IgD-negative memory B cell (primary cell): ENCODE results near the gene MTPN. TPM values are rescaled to one million over a fixed set of nuclear protein-coding genes. Genes with fewer than 3 reads are reported as not detected.

ENCODE experiments used
- H3K27ac Mint-ChIP-seq, 3 donors: one replicate each; pipeline ENCODE4 v1.8.0; 2020 to 2022; ENCODE audit warnings: mild to moderate bottlenecking in 3 of 3, mixed read lengths in 3 of 3, moderate library complexity in 1 of 3
- H3K27me3 Mint-ChIP-seq: one replicate; pipeline ENCODE4 v1.8.0; 2021; ENCODE audit warnings: mixed read lengths
- H3K36me3 Mint-ChIP-seq: one replicate; pipeline ENCODE4 v1.8.0; 2020; ENCODE audit warnings: mild to moderate bottlenecking, mixed read lengths
- H3K4me1 Mint-ChIP-seq, 3 donors: one replicate each; pipeline ENCODE4 v1.8.0; 2020 to 2022; ENCODE audit warnings: mixed read lengths in 3 of 3, mild to moderate bottlenecking in 1 of 3
- H3K4me3 Mint-ChIP-seq, 4 donors: one replicate each; pipeline ENCODE4 v1.8.0; 2020 to 2022; ENCODE audit warnings: mild to moderate bottlenecking in 4 of 4, mixed read lengths in 4 of 4, moderate library complexity in 3 of 4
- H3K9me3 Mint-ChIP-seq, 3 donors: one replicate each; pipeline ENCODE4 v1.8.0; 2020 to 2021; ENCODE audit warnings: mixed read lengths in 3 of 3, mild to moderate bottlenecking in 1 of 3
- polyA plus RNA-seq: library from polyadenylated mRNA; unstranded; fragments of 300-500 nt; fragmentation: Illumina TruSeq; gene quantifications from one replicate; pipeline ENCODE4 v1.2.3, GENCODE V29; 2021

The MTPN gene, protein sequence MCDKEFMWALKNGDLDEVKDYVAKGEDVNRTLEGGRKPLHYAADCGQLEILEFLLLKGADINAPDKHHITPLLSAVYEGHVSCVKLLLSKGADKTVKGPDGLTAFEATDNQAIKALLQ
- polyA plus RNA-seq, result 235 TPM

DNA sequence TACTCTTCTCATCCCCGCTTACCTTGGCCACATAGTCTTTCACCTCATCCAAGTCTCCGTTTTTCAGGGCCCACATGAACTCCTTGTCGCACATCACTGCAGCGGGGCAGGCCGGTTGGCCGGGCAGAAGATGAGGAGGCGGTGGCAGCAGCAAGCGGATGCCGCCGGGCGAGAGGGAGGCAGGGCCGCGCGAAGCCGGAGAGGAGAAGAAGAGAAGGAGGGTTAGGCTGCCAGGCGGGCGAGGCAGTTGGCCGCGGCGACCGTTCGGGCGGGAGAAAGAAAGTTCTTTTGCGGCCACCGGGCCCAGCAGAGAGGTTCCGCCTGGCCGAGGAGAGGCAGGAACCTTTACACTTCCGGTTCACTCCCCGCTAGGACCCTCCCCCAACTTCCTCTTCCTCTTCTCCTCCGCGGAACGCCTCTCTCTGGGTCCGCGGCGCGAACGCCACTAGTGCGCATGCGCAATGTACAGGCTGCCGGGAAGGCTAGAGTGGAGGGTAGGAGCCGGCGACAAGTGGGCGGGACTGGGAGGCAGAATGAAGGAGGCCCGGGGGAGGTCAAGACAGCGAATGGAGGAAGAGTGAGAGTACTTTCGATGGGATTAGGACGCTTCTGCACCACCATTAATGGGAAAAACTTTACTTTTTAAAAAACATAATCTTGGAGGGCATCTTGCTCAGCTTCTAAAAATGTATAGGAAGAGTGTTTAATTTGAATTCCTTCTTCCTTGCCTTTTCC, at the start of gene MTPN:
TSS of gene MTPN (minus strand) at position 353 of the 735 bp plus-strand sequence. CDS start at position 94, 259 bp downstream.
- peaks cover 0 to 2% (median 0%) of the 10 kb centered on the region in 3 donors for H3K9me3 Mint-ChIP-seq
- peak within 1 kb of the TSS; percentile 94 to 98 (median 97) for H3K4me3 Mint-ChIP-seq
- peaks cover 9% of the 10 kb centered on the region for H3K36me3 Mint-ChIP-seq
- H3K27ac Mint-ChIP-seq, result peak within 1 kb of the TSS; percentile 94 to 98 (median 98)
- H3K27me3 Mint-ChIP-seq, result peaks cover 2% of the 10 kb centered on the region
- peaks cover 48 to 65% (median 56%) of the 10 kb centered on the region in 3 donors for H3K4me1 Mint-ChIP-seq

DNA sequence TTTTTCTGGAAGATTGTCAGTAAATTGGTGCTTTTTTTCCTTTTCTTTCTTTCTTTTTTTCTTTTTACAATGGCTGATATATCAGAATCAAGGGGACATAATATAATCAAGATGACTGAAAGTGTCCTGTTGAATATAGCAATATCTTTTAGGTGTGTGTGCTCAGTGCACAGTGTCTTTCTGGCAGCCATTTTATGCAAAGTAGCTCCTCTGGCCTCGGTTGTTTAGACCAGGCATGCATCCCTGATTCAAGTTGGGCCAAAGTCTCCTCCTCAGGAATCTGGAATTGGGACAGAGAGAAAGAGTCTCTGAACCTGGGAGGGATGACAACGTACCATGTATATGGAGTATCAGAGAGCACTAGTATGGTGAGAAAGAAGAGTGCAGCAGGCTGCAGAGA, 49.0 kb upstream of the MTPN start:
- peaks cover 5 to 13% (median 6%) of the 10 kb centered on the region in 3 donors for H3K4me1 Mint-ChIP-seq
- H3K36me3 Mint-ChIP-seq, result peaks cover 5% of the 10 kb centered on the region
- H3K27me3 Mint-ChIP-seq, result no peaks in the 10 kb centered on the region
- H3K4me3 Mint-ChIP-seq, result no peak overlapping the region
- H3K9me3 Mint-ChIP-seq, result no peaks in the 10 kb centered on the region
- H3K27ac Mint-ChIP-seq, result no peak overlapping the region

DNA sequence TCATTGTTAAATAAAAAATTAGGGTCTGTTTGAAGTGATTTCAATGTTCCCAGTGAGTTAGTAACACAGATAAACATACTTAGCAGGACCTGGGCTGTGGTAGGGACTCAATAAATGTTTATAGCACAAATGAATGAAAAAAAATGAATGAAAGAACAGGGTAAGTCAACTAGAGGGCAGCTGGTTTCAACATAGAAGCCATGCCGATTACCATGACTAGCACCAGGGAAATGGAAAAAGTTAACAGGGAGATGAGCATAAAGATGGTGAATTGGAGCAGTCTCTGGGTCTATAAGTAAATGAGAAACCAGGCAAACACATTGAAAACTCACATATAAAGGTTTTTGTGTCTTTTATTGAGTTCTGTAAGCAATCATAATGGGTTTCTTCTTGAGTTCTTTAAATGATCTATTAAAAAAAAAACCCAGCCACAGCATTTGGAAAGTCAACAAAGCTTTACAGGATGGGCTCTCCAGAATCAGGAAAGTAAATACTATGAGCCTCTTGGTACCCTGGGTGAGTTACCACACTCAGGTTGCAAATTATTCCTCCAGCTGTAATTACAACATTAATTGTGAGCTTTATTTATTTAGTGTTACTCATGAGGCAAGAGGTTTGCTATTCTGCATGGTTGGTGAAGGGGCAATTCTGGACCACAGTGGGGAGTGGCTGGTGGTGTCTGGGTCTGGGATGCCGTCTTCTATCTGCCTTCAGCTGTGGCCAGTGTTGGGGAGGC, 46.1 kb upstream of the MTPN start:
- H3K27ac Mint-ChIP-seq, result no peak overlapping the region
- peaks cover 3% of the 10 kb centered on the region for H3K27me3 Mint-ChIP-seq
- peaks cover 2 to 9% (median 6%) of the 10 kb centered on the region in 3 donors for H3K4me1 Mint-ChIP-seq
- peaks cover 10% of the 10 kb centered on the region for H3K36me3 Mint-ChIP-seq
- no peak overlapping the region for H3K4me3 Mint-ChIP-seq
- no peaks in the 10 kb centered on the region for H3K9me3 Mint-ChIP-seq

DNA sequence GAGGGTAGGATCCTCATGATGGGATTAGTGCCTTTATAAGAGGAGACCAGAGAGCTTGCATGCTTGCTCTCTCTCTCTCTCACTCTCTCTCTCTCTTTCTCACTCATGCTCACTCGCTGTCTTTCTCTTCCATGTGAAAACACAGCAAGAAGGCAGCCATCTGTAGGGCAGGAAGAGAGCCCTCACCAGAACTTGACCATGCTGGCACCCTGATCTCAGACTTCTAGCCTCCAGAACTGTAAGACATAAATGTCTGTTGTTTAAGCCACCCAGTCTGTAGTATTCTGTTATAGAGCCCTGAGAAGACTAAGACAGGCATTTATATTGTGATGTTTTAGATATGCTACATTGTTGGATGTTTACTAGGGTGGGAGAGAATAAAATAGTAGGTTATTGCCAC, 43.4 kb upstream of the MTPN start:
- Mint-ChIP-seq H3K36me3 (peaks cover 10% of the 10 kb centered on the region), H3K27ac (no peak overlapping the region), H3K4me3 (no peak overlapping the region), H3K27me3 (peaks cover 3% of the 10 kb centered on the region), H3K4me1 (peaks cover 4 to 18% (median 10%) of the 10 kb centered on the region in 3 donors), H3K9me3 (no peaks in the 10 kb centered on the region)

DNA sequence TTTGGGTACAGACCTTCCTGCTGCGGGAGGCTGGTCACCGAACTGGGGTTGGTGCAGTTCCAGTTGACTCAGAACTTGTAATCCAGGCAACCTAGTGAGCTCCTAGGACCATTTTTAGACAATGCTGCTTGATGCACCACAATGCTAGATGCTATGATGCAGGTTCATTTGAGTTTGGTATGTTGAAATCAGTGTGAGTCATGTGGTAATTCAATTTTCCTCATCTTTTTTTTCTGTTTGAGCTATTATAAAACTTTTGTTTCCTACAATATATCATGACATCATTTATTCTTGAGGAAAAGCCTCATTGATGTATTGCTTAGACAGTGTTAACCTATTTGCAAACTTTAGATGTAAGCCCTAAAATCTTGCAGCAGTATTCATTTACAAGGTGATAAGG, 40.9 kb upstream of the MTPN start:
- H3K4me3 Mint-ChIP-seq, result no peak overlapping the region
- H3K9me3 Mint-ChIP-seq, result no peaks in the 10 kb centered on the region
- no peak overlapping the region for H3K27ac Mint-ChIP-seq
- H3K36me3 Mint-ChIP-seq, result peaks cover 10% of the 10 kb centered on the region
- H3K4me1 Mint-ChIP-seq, result peaks cover 5 to 15% (median 5%) of the 10 kb centered on the region in 3 donors
- H3K27me3 Mint-ChIP-seq, result peaks cover 3% of the 10 kb centered on the region

DNA sequence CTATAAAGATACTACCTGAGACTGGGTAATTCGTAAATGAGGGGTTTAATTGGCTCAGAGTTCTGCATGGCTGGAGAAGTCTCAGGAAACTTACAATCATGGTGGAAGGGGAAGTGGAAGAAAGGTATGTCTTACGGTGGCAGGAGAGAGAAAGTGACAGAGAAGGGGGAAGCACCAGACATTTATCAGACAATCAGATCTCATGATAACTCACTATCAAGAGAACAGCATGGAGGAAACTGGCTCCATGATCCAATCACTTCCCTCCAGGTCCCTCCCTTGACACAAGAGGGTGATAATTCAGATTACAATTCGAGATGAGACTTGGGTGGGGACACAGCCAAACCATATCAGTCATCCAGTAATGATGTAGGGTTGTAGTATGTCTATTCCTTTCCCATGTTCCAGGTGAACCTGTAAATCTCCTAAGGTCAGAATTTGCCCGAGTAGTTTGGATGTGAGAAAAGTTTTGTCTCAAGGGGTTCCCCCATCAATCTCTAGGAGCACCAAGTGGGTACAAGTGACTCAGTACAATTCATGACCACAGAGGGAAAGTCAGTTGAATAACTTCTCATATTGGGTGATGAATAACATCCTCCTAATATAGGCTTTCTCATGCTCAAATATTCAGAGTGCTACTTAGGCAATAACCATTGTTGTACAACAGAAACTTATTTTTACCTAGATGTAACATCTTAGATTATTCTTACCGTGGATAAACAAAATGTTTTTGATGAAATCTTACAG, 39.7 kb upstream of the MTPN start:
- Mint-ChIP-seq H3K27ac (no peak overlapping the region), H3K9me3 (no peaks in the 10 kb centered on the region), H3K27me3 (peaks cover 4% of the 10 kb centered on the region), H3K36me3 (peaks cover 7% of the 10 kb centered on the region), H3K4me1 (peaks cover 8 to 10% (median 8%) of the 10 kb centered on the region in 3 donors), H3K4me3 (peak overlapping the region in 1 of 4 donors; percentile 41)

DNA sequence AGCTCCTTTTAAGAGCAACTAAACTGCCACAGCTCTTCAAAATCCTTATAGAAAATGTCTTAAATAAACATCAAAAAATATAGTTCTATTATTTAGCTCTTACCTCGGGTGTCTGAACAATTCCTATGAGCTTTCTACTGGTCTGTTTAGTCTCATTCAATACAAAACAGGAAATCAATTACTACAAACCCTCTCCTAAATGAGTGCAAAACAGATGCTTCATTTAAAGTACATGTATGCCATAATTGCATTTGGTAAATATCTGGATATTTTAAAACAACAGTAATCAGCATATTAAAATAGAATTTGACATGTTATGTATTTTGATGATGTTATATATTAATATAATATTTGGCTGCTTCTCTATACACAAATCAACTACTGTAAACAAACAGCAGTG, 38.5 kb upstream of the MTPN start:
- Mint-ChIP-seq H3K27ac (no peak overlapping the region), H3K9me3 (no peaks in the 10 kb centered on the region)

DNA sequence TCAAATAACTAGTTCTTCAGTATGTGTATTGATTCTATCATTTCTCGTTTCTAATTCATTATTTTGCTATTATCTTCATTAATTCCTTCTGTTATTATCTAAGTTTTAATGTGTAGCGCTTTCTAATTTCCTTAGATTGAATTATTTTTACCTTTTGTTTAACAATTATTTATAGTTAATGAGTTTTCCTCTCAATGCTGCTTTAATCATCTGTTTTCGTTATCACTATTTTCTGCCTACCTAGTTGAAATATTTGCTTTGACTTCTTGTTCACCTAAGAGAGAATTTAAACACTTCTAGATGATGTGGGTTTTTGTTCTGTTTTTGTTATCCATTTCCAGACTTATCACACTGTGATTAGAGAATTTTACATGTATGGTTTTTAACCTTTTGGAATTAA, 37.5 kb upstream of the MTPN start:
- H3K27ac Mint-ChIP-seq, result no peak overlapping the region
- no peak overlapping the region for H3K4me3 Mint-ChIP-seq
- peaks cover 5% of the 10 kb centered on the region for H3K36me3 Mint-ChIP-seq
- H3K27me3 Mint-ChIP-seq, result peaks cover 2% of the 10 kb centered on the region
- peaks cover 8 to 11% (median 8%) of the 10 kb centered on the region in 3 donors for H3K4me1 Mint-ChIP-seq
- H3K9me3 Mint-ChIP-seq, result no peaks in the 10 kb centered on the region

More for the DNA sequence above, 38.5 kb upstream of the MTPN start:
- H3K36me3 Mint-ChIP-seq, result peaks cover 5% of the 10 kb centered on the region
- peaks cover 4% of the 10 kb centered on the region for H3K27me3 Mint-ChIP-seq
- peaks cover 8 to 10% (median 8%) of the 10 kb centered on the region in 3 donors for H3K4me1 Mint-ChIP-seq
- no peak overlapping the region for H3K4me3 Mint-ChIP-seq

DNA sequence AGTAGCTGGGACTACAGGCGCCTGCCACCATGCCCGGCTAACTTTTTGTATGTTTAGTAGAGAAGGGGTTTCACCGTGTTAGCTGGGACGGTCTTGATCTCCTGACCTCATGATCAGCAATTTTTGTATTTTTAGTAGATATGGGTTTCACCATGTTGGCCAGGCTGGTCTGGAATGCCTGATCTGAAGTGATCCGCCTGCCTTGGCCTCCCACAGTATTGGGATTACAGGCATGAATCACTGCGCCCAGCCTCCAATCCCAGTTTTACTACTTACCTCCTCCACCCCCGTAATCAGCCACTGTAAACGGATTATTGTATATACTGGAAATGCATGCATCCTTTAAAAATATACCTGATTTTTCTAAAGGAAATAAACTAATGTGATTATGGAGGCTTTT, 35.1 kb upstream of the MTPN start:
- H3K36me3 Mint-ChIP-seq, result peaks cover 3% of the 10 kb centered on the region

DNA sequence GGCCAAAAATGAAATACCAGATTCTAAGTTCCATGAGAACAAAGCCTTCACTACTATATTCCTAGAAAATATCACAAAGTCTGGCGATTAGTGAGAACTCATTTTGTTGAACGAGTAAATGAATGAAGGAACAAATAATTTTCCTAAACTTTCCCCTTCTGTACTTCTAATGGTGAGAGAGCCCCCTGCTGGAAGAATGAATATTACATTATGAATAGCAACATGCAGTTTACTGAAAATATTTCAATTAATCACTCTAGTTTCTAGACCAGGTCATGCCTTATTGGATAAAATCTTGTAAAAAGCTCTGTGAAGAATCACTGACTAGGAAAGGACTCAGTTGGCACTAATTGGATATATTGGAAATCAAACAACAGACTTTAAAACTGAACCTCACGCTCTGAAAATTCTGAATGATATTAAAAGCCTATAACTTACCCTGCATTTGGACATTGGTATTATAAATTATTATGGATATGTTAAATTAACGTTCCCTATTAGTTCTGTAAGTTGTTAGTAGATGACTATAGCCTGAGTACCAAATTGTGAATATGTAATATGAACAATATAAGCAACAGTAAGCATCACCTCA, 32.4 kb upstream of the MTPN start:
- Mint-ChIP-seq H3K4me3 (peak overlapping the region in 1 of 4 donors; percentile 17), H3K9me3 (peaks cover 0 to 4% (median 2%) of the 10 kb centered on the region in 3 donors), H3K36me3 (peaks cover 1% of the 10 kb centered on the region), H3K4me1 (peaks cover 6 to 9% (median 7%) of the 10 kb centered on the region in 3 donors), H3K27ac (no peak overlapping the region), H3K27me3 (peaks cover 2% of the 10 kb centered on the region)

More for the DNA sequence above, 35.1 kb upstream of the MTPN start:
- H3K4me1 Mint-ChIP-seq, result peaks cover 10 to 15% (median 11%) of the 10 kb centered on the region in 3 donors
- no peak overlapping the region for H3K27ac Mint-ChIP-seq
- H3K27me3 Mint-ChIP-seq, result peaks cover 2% of the 10 kb centered on the region
- no peak overlapping the region for H3K4me3 Mint-ChIP-seq
- H3K9me3 Mint-ChIP-seq, result no peaks in the 10 kb centered on the region

DNA sequence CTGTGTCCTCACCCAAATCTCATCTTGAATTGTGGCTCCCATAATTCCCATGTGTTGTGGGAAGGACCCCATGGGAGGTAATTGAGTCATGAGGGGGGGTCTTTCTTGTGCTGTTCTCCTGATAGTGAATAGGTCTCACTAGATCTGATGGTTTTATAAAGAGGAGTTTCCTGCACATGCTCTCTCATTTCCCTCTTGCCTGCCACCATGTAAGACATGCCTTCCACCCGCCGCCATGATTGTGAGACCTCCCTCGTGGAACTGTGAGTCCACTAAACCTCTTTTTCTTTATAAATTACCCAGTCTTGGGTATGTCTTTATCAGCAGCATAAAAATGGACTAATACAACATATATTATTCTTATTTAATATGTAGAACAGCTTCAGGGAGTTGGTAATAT, 29.0 kb upstream of the MTPN start:
- Mint-ChIP-seq H3K36me3 (no peaks in the 10 kb centered on the region), H3K4me3 (no peak overlapping the region)

DNA sequence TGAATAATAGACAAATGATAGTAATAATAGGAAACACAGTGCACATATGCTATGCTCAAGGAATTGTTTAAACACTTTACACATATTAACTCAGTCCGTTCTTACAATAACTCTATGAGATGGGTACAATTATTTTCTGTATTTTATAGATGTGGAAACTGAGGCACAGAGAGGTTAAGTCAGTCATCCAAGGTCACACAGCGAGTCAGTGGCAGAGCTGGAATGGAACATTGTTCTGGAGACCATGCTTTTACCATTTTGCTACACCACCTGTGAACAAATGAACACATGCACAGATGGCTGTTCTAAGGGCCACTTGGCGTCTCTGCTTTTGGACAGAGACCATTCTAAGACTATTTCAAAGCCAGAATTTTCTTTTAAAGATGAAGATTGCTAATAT, 26.9 kb upstream of the MTPN start:
- Mint-ChIP-seq H3K27me3 (no peaks in the 10 kb centered on the region), H3K36me3 (no peaks in the 10 kb centered on the region), H3K4me3 (no peak overlapping the region), H3K27ac (no peak overlapping the region), H3K4me1 (peaks cover 0 to 4% (median 2%) of the 10 kb centered on the region in 3 donors), H3K9me3 (peaks cover 2 to 4% (median 2%) of the 10 kb centered on the region in 3 donors)

More for the DNA sequence above, 29.0 kb upstream of the MTPN start:
- H3K27ac Mint-ChIP-seq, result no peak overlapping the region
- peaks cover 2 to 9% (median 3%) of the 10 kb centered on the region in 3 donors for H3K4me1 Mint-ChIP-seq
- H3K9me3 Mint-ChIP-seq, result peaks cover 0 to 4% (median 2%) of the 10 kb centered on the region in 3 donors
- no peaks in the 10 kb centered on the region for H3K27me3 Mint-ChIP-seq

DNA sequence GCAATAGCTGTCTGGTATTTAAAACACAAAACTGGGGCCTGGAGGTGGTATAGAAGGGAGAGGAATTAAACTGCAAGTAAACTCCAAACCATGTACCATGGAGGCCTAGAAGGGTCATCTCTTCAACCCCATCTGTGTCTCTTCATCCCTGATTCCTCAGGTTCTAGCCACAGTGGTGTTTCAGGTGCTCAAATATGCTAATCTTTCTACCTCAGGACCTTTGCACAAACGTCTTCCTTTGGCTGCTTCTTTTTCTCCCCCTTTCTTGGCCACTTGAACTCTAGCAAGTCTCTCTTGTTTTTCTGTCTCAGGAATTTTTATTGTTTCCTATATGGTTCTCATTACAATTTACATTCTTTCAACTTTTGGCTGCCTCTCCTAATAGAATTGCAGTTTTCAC, 25.6 kb upstream of the MTPN start:
- Mint-ChIP-seq H3K27ac (no peak overlapping the region), H3K27me3 (no peaks in the 10 kb centered on the region)

DNA sequence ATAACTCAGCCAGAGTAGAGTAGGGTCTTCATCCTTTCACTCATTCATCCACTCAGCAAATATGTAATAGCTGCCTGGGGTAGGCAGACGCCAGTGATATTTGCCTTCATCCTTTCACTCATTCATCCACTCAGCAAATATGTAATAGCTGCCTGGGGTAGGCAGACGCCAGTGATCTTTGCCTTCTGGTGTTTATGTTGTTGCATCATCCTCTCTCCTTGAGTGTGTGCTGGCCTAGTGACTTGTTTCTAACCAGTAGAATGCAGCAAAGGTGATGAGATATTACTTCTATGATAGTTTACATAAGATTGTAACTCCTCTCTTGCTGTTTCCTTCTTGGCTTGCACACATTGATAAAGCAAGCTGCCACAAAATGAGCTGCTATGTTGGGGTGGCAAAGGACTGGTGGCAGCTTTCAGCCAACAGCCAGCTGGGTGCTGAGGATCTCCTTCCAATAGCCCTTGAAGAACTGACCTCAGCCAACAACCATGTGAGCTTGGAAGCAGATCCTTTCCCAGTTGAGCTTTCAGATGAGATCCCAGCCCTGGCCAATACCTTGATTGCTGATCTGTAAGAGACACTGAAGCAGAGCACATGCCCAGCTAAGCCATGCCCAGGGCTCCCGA, 23.2 kb upstream of the MTPN start:
- Mint-ChIP-seq H3K27me3 (no peaks in the 10 kb centered on the region), H3K27ac (no peak overlapping the region), H3K4me1 (no peaks in the 10 kb centered on the region), H3K4me3 (no peak overlapping the region), H3K9me3 (peaks cover 0 to 2% (median 0%) of the 10 kb centered on the region in 3 donors), H3K36me3 (peaks cover 7% of the 10 kb centered on the region)

More for the DNA sequence above, 25.6 kb upstream of the MTPN start:
- Mint-ChIP-seq H3K36me3 (peaks cover 3% of the 10 kb centered on the region), H3K9me3 (peaks cover 2 to 4% (median 2%) of the 10 kb centered on the region in 3 donors), H3K4me3 (no peak overlapping the region), H3K4me1 (peaks cover 0 to 4% (median 0%) of the 10 kb centered on the region in 3 donors)
